ENCODE results near the gene KIAA0930.

KIAA0930 gene

GRCh38 chr22:45218976-45219375 is 21.7 kb downstream of the KIAA0930 start:
- no peak for DNase-seq (ENCODE audit: low read depth in 2 of 2, low spot score in 1 of 2)

- DNase-seq (ENCODE audit: low read depth in 2 of 2, low spot score in 1 of 2): no peak
Measured at GRCh38 chr22:45217806-45218205, 22.9 kb downstream of the KIAA0930 start.

GRCh38 chr22:45217345-45217744 is 23.3 kb downstream of the KIAA0930 start:
- DNase-seq (ENCODE audit: low read depth in 2 of 2, low spot score in 1 of 2): no peak

- no peak for DNase-seq (ENCODE audit: low read depth in 2 of 2, low spot score in 1 of 2)
Measured at GRCh38 chr22:45216133-45217003, 24.3 kb downstream of the KIAA0930 start.

GRCh38 chr22:45212992-45213751 is 27.5 kb downstream of the KIAA0930 start:
- DNase-seq (ENCODE audit: low read depth in 2 of 2, low spot score in 1 of 2): no peak

GRCh38 chr22:45212306-45212709 is 28.4 kb downstream of the KIAA0930 start:
- DNase-seq (ENCODE audit: low read depth in 2 of 2, low spot score in 1 of 2): no peak

- no peak for DNase-seq (ENCODE audit: low read depth in 2 of 2, low spot score in 1 of 2)
Measured at GRCh38 chr22:45211848-45212247, 28.8 kb downstream of the KIAA0930 start.

DNA sequence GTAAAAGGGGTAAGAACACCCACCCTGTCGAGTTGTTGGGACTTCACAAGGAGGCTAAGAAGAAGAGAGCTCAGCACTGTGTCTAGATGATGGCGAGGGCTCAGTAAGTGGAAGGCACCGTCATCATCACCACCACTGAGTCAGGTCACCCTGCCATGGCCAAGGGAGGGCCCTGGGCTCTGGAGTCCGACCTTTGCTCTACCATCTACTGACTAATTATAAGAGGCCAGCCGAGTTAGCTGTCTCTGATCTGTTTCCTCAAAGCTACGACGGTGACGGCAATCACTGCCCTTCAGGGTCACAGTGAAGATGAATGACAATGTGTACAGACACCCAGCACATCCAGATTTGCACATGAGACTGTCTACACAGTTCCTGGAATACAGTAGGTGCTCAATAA is 29.3 kb downstream of the KIAA0930 start:
- no peak for DNase-seq (ENCODE audit: low read depth in 2 of 2, low spot score in 1 of 2)

DNA sequence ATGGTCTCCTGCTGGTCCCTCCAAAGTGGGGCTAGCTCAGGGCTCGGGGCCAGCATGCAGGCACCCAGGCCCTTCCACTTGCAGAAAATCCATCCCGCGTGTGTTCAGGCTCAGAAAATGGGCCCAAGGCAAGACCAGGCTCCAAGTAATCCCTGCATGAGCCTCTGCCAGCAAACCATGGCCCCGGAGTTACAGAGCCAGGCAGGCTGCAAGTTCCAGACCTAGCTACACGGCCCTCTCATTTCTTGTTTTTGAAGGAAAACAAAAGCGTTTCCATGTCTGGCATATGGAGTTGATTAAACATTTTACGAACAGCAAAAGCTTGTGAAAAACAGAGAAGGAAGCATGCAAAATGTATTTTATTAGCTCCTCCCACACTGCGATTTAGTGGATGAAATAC is 29.7 kb downstream of the KIAA0930 start:
- DNase-seq (ENCODE audit: low read depth in 2 of 2, low spot score in 1 of 2): no peak

- DNase-seq (ENCODE audit: low read depth in 2 of 2, low spot score in 1 of 2): no peak
Measured at GRCh38 chr22:45210577-45210976, 30.1 kb downstream of the KIAA0930 start.

- no peak for DNase-seq (ENCODE audit: low read depth in 2 of 2, low spot score in 1 of 2)
Measured at GRCh38 chr22:45210174-45210573, 30.5 kb downstream of the KIAA0930 start.

- DNase-seq (ENCODE audit: low read depth in 2 of 2, low spot score in 1 of 2): no peak
Measured at GRCh38 chr22:45208993-45209838, 31.5 kb downstream of the KIAA0930 start.

DNA sequence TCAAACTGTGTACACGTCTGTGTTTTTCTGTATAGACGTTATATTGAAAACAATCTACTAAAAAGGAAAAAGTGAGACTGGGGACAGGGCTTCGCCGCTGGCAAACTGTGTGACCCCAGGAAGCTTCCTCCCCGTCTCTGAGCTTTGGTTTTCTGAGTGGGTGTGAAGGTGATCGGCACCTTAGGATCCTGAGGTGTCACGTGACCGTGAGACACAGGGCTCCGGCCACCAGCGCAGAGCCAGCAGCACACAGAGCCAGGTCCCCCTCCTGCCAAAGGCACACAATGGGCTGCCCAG is 32.0 kb downstream of the KIAA0930 start:
- DNase-seq (ENCODE audit: low read depth in 2 of 2, low spot score in 1 of 2): no peak

GRCh38 chr22:45207981-45208664 is 32.6 kb downstream of the KIAA0930 start:
- no peak for DNase-seq (ENCODE audit: low read depth in 2 of 2, low spot score in 1 of 2)

GRCh38 chr22:45207533-45207932 is 33.2 kb downstream of the KIAA0930 start:
- no peak for DNase-seq (ENCODE audit: low read depth in 2 of 2, low spot score in 1 of 2)

GRCh38 chr22:45206233-45206632 is 34.5 kb downstream of the KIAA0930 start:
- DNase-seq (ENCODE audit: low read depth in 2 of 2, low spot score in 1 of 2): no peak

GRCh38 chr22:45205276-45205925 is 35.3 kb downstream of the KIAA0930 start:
- no peak for DNase-seq (ENCODE audit: low read depth in 2 of 2, low spot score in 1 of 2)

DNA sequence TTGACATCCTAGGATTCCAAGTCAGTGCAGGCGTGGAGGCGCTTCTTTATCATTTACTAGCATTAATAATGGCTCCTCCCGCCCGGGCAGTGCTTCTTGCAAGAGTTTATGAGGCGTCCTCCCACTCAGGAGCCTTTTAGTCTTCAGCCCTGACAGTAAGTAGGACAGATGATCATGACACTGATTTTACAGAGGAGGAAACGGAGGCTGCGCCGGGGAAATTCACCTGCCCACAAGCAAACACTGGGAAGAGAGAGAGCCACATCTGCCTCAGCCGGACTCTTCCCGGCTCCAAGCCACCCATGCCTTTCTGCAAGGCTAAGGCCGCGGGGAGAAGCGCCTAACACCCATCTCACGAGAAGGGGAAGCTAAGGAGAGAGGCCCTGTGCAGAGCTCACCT is 35.9 kb downstream of the KIAA0930 start:
- no peak for DNase-seq (ENCODE audit: low read depth in 2 of 2, low spot score in 1 of 2)

DNA sequence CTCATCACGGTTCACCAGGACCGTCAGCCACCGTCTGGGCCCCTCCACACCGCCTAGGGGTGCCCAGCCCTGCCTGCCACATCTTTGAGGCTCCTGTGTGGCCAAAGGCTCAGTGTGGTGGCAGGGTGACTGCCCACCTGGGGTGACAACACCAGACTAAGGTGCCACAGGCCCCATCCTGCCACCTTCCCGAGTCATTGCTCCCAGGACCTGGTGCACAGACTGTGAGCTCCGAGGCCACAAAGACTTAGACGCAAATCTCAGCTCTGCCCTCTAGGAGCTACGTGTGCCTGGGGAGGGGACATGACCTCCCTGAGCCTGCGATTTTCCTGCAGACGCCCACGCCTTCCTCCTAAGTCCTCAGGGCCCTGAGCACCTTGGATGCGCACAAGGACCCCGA is 36.5 kb downstream of the KIAA0930 start:
- DNase-seq (ENCODE audit: low read depth in 2 of 2, low spot score in 1 of 2): no peak

GRCh38 chr22:45203150-45203951 is 37.3 kb downstream of the KIAA0930 start:
- no peak for DNase-seq (ENCODE audit: low read depth in 2 of 2, low spot score in 1 of 2)

Data from stimulated activated CD8-positive, alpha-beta memory T cell treated with anti-CD3 and anti-CD28 coated beads, Interleukin-4, amount 100 ng/mL, for 4 hours (primary cell).